HUDEP-2 (cell line): ENCODE results near the gene PPP1R1B.
"Not testable (repeated sequence)": the region's sequence is repeated elsewhere in the genome, so short reads cannot be mapped to it uniquely, and the experiment has no call there.

Experiments used
- DNase-seq, 76 experiments: peaks; one replicate each; lab custom pipeline; 2025; ENCODE audit not compliant: unreplicated experiment in 76 of 76; lab: John Stamatoyannopoulos, UW

Gene PPP1R1B

GRCh38 chr17:39626171-39627046 is at the start of gene PPP1R1B:
Gene PPP1R1B (plus strand): TSS chr17:39626952. CDS start chr17:39627393, 441 bp downstream.
- no peak for DNase-seq

GRCh38 chr17:39578272-39578671 is 48.5 kb upstream of the PPP1R1B start:
- no peak for DNase-seq

- DNase-seq: peak in 4 of 76 experiments; percentile 8 to 23 (median 12)
These were observed 47.3 kb upstream of the PPP1R1B start for GRCh38 chr17:39579318-39580081.

GRCh38 chr17:39580082-39580468 is 46.7 kb upstream of the PPP1R1B start:
- no peak for DNase-seq

GRCh38 chr17:39581071-39581758 is 45.5 kb upstream of the PPP1R1B start:
- DNase-seq: no peak

GRCh38 chr17:39581759-39582085 is 45.0 kb upstream of the PPP1R1B start:
- no peak for DNase-seq

- DNase-seq: no peak
These were observed 44.1 kb upstream of the PPP1R1B start for GRCh38 chr17:39582658-39583057.

- DNase-seq: not testable (repeated sequence)
These were observed 36.6 kb upstream of the PPP1R1B start for GRCh38 chr17:39590180-39590579.

GRCh38 chr17:39591958-39592954 is 34.5 kb upstream of the PPP1R1B start:
- peak in 28 of 76 experiments; percentile 2 to 48 (median 18) for DNase-seq

- no peak for DNase-seq
These were observed 33.4 kb upstream of the PPP1R1B start for GRCh38 chr17:39593371-39593770.

GRCh38 chr17:39595294-39595693 is 31.5 kb upstream of the PPP1R1B start:
- DNase-seq: no peak

GRCh38 chr17:39595928-39596510 is 30.7 kb upstream of the PPP1R1B start:
- no peak for DNase-seq

GRCh38 chr17:39596543-39597267 is 30.0 kb upstream of the PPP1R1B start:
- DNase-seq: no peak

GRCh38 chr17:39597372-39598046 is 29.2 kb upstream of the PPP1R1B start:
- DNase-seq: no peak

GRCh38 chr17:39598047-39598481 is 28.7 kb upstream of the PPP1R1B start:
- peak in 1 of 76 experiments; percentile 8 for DNase-seq

- DNase-seq: no peak
These were observed 28.1 kb upstream of the PPP1R1B start for GRCh38 chr17:39598630-39599003.

GRCh38 chr17:39599004-39599664 is 27.6 kb upstream of the PPP1R1B start:
- peak in 3 of 76 experiments; percentile 7 to 37 (median 19) for DNase-seq
